HG03558 (cell line): ENCODE results near the gene NQO2.
A peak's percentile ranks its signal among the peaks of the same experiment; 100 is the strongest.

Experiments
- ATAC-seq: cut with Tn5 transposase; IDR thresholded peaks from one replicate; pipeline ENCODE4 v1.9.1; 2021; ENCODE audit warnings: moderate number of reproducible peaks; ENCODE audit not compliant: unreplicated experiment; ENCODE audit errors: extremely low read depth

Gene NQO2, protein sequence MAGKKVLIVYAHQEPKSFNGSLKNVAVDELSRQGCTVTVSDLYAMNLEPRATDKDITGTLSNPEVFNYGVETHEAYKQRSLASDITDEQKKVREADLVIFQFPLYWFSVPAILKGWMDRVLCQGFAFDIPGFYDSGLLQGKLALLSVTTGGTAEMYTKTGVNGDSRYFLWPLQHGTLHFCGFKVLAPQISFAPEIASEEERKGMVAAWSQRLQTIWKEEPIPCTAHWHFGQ

DNA sequence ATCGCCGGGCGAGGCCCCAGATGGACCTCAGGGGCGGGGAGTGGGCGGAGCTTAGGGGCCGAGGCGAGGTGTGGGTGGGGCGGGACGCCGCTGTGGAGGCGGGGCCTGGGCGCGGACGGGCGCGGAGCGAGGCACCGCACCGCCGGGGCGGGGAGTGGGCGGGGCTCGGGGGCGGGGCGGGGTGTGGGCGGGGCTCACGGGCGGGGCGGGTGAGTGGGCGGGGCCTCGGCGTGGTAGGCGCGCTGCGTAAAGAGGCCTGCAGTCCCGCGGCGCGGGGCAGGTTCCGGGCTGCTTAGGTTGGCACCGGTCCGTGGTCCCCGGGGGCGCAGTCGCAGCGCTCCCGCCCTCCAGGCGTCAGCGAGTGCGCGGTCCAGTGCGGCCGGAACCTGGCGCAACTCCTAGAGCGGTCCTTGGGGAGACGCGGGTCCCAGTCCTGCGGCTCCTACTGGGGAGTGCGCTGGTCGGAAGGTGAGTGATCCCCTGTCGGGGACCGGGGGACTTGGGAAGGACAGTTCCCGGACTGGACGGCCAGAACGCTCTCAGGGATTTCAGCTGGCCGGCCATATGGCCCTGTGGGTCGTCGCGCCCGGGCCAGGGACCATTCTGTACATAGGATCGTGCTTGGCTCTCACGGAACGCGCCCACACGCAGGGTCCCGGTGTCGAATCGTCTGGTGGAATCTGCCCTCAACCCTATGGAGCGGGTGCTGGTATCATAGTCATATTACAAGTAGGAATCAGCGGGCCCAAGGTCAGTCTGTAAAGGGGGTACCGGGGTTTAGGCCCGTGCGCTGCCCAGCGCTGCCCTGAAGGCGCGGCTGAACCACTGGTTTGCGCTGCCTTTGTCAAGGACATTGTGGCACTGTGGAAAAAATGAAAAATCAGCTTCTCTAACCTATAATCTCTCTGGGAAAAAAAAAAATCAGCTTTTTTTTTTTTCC lies at the start of gene NQO2:
TSS of gene NQO2 (plus strand) at position 277 of the 940 bp plus-strand sequence. CDS start 6,659 bp downstream, outside the sequence.
- ATAC-seq: peak; percentile 64

DNA sequence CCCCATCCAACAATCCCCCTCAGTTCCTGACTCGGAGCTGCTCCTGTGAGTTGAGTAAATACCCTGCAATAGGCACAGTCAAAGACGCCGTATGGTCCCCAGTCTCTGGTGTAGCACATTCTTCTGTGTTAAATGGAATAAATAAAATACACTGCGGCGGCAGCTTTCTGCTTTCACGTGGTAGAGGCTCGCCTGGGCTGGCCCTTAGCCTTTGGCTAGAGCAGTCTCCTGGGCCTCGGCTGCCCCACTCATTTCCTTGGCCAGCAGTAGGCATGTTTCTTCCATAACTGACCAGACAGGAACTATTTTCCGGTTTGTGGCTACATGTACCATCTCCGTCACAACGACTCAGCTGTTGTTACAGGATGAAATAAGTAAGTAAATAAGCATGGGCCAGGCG lies 49.0 kb upstream of the NQO2 start:
- ATAC-seq: no peak

DNA sequence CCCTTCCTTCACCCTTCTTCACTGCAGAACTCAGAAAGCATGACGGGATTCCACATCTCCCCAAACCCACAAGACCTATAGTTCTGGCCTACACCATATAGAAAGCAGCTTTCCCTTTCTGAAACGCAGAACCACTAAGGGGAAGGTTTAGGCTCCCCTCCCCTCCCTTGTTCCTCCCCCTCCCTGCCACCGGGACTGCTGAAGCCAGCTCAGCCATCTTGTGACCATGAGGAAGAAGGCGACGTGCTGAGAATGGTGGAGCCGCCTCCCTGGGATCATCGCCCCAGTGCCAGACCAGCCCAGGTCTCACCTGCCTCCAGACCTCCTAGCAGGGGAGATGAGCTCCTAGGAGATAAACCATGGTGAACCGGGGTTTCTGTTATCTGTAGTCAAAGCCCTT lies 48.0 kb upstream of the NQO2 start:
- no peak for ATAC-seq

DNA sequence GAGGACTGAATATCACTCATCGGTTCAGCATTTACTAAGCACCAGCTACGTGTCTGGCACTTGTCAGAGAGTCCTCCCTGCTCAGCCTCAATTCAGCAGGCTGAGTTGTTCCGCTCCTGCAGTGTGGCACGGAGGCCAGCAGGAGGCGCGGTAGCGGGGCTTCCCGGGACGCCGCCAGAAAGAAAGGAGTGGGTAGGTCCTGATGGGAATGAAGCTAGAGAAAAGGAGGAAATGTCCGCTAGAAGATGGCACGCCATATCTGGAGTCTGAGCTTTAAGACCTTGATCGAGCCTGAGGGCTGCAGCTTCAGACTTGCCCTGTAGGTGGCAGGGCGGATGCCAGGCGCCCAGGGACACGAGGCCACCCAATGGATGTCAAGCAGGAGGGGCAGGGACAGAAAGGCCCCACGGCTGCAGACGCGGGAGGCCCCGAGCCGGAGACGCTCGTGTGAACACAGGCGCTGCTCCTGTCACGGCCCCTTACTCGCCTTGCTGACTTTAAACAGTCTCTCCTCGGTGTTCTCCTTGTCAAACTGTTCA lies 47.1 kb upstream of the NQO2 start:
- ATAC-seq: no peak

DNA sequence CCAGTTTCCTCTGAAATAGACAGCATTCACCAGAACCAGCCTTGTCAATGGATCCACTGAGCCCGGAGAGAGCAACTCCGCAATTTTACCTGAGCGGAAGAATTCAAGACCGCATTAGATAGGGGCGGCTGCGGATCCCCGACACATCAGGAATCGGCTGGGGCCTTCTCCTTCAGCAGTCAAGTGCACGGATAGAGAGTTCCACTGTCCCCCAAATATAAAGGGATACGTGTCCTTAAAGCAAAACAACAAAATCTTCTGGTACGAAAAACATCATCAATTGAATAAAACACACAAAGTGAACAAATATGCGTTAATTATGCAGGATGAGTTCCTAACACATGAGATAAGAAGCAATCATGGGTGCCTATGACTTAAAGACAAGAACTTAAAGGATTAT lies 46.6 kb upstream of the NQO2 start:
- no peak for ATAC-seq

DNA sequence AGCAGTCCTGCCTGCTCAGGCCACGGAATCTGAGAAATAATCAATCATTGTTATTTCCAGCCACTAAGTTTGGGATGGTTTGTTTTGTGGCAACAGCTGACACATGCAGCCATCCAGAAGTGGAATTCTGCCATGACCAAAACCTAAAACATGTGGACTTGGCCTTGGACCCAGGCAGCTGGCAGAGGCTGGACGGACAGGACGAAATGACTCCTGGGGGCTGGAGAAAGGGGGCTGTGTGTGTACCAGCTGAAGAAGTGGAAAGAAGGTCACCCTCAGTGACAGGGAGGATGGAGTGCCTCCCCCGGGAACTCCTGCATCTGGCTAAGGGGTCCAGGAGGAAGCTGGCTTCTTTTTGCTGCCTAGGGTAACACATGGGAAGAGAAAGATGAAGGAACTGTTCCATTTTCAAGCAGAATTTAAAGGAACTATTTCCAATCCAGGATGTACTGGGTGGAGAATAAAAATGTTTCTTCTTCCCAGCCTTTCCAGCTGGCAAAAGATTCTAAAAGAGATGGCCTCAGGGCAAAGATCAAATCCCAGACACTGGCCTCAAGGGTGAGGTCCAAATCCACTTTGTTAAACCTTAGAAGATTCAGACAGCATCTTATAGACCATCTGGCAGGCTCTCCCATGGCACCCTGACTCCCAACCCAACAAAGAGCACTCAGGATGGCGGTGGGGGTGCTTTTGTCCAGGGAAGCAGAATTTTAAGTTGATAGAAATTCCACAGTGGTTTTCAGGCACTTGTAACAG lies 42.6 kb upstream of the NQO2 start:
- ATAC-seq: no peak

DNA sequence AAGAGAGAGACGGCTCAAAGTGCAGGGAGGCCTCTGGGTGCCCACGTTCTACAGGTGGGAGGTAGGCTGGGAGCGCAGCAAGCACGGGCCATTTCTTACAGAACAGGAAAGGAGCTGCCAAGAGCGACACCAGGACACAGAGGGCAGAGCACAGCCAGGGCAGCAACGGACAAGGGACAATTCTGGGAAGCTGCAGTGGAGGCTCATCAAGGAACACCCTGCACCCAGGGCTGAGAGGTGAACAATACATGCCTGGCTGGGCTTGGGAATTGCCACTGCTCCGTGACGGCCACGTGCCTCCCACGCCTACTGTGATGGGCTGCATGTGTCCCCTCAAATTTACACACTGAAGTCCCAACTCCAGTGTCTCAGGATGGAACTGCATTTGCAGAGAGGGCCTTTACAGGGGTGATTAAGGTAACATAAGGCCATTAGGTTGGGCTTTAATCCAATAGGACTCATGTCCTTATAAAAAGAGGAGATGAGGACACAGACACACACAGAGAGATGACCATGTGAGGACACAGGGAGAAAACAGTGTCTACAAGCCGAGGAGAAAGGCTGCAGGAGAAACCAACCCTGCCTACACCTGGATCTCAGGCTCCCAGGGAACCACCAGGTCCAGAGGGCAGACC lies 41.9 kb upstream of the NQO2 start:
- no peak for ATAC-seq

DNA sequence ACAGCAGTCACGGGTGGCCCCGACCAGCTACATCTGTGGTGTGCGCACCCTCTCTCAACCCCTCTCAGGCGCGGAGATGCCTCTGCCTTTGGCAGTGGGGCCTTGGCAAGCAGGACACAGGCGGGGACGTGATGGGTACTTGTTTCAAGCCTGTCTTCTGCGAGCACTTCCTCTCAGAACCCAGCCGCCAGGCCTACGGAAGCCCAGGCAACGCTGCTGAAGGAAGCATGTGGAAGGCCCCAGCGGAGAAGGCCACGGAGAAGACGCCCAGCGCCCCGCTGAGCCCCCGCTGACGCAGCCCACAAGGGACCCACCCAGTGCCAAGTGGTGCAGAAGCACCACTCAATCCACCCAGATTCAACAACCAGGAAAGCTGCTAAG lies 41.4 kb upstream of the NQO2 start:
- no peak for ATAC-seq

DNA sequence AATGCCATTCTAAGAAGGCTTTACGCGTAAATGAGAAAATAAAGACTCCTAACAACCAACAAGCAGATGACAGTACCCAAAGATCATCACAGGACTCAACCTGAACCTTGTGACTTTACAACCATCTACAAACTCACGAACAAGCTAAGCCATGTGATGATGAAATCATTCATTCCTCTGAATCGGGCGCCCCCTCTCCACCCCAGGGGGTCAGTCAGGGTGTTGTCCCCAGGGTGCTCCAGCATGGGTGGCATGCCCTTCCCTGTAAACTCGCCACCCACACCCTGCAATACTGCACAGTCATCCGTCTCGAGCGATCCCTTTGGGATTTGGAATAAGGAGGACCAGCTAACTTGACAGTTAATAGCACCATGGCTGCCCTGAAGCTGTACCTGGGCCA lies 40.9 kb upstream of the NQO2 start:
- no peak for ATAC-seq

DNA sequence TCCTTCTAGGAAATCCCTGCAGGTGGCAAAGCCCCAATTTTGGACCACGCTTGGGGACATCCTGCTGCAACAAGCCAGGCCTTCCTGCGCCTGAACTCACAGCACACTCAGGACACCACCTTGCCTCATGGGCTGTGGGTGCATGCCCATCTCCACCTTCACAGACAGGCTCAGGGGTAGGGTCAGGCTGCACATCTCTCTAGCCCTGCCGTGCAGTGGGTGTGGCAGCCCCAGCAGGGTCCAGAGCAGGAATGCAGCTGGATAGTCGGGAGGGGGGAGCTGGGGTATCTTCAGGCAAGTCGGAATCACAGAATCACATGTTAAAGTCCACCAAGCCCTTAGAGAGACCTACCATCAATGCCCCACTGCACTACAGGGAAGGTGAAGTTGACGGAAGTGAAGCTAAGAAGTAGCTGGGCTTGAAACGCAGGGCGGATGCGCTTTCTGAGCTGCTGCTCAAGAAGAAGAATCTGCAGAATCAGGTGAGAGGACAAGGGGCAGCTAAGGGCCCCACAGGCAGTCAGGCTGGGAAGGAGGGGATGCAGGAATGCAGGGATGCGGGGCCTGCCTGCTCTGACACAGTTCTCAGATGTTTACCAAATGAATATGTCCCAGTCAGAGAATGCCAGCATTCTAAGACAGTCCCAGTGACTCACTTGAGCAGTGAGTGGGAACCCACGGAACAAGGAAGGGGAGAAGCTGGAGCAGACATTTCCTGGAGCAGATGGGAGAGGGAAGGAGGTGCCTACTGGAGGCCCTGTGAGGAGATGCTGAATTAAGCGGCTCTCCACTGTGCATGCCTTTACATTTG lies 39.6 kb upstream of the NQO2 start:
- no peak for ATAC-seq

DNA sequence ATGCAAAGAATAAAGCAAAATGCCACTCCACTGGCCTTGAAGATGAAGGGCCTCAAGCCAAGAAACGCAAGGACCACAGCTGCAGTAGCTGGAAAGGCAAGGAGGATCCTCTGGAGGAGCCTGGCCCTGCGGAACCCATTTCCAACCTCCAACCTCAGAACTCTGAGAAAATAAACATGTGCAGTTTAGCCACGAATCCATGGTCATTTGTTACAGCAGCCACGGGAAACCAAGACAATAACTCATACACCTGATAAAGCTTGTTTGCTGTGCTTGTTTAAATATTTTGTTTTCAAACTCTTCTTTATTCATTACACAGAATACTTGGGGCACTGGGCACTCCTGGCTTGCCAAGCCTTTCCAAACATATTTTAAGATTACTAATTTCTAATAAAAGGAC lies 38.8 kb upstream of the NQO2 start:
- ATAC-seq: no peak

DNA sequence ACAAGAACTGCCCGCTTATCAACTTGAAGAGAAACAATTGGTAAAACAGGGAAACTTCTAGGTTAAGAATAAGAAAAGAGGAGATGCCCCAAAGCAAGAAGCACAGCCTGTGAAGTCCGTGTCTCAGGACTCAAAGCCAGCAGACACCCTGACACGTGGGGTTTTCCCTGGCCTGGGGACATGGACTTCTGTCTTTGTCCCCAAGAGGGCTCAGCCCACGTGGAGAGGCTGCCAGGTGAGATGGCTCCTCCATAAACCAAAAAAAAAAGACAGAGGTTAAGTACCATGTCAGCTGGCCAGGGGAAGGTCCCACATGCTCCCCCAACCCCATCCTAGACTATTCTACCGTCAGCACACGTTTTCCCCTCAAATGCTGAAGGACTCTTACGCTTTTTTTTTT lies 38.2 kb upstream of the NQO2 start:
- no peak for ATAC-seq

DNA sequence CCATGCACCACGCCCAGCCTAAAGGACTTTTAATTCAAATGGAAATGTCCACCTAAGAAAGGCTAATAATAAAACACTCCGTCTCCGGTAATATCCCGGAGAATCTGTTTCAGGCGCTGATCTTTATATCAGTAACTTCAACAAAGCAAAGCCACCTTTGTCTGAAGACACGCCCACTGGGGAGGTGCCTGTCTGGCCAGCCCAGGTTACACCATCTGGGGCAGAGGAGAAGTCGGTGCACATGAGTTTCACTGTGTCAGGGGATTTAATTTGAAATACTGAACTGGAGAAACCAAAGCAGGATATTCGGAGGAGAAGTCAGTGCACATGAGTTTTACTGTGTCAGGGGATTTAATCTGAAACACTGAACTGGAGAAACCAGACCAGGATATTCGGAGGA lies 37.7 kb upstream of the NQO2 start:
- no peak for ATAC-seq

DNA sequence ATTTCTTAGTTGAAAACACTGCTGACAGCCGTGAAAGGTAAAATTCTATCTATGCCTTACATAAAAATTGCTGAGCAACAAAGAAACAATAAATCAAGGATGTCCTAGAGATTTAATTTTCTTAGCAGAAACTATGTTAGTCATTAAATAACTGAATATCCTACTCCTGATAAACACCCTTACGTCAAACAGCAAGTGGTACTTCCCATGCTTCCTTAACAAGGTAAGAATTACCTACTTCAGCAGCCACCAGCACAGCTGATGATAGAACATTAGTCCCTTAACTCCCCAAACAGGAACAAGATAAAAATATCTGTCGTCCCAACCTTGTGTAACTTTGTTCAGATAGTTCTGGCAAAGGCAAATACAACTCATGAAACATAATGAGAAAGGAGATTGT lies 37.1 kb upstream of the NQO2 start:
- no peak for ATAC-seq

DNA sequence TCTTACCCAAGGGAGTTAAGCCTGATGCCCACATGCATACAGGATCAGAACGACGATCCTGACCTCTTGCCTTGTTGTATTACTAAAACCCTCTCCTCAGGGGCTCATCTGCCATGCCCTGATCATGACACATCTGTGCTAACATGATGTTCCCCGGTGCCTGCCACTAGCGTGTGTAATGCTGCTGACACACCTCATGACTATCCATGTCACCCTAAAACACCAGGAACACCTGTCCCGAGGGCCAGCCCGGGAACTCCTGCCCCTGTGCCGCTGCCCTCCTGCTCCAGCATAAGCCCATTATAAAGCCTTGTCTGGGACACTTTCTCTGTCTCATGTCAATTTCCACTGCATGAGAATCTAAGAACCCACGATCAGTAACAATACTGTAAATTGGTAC lies 35.9 kb upstream of the NQO2 start:
- ATAC-seq: no peak

DNA sequence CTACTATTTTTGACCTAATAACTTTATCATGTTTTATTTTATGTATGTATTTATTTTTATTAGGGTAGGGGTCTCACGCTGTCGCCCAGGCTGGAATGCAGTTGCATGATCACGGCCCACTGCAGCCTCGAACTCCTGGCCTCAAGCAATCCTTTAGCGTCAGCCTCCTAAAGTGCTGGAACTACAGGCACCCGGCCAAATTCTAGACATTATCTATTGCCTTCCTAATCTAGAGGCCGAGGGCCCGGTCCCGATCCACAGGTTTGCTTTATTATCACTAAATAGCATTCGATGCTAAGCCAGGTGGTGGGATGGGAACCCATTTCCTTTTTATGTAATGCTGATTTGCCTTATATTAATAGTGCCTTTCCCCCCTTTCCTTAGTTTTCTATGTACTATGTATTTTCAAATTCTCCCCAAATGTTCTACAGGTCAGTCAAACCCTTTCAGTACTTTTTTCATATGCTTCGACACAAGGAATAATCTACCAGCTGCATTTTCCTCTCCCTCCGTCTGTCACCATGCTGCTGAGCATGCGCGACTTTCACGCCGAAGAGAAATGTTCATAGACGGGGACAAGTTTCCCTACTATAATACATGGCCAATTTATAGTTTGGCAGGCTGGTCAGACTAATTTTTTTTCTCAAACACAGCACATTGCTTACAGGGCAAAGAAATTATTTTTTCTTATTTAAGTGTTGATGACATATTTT lies 34.7 kb upstream of the NQO2 start:
- no peak for ATAC-seq

DNA sequence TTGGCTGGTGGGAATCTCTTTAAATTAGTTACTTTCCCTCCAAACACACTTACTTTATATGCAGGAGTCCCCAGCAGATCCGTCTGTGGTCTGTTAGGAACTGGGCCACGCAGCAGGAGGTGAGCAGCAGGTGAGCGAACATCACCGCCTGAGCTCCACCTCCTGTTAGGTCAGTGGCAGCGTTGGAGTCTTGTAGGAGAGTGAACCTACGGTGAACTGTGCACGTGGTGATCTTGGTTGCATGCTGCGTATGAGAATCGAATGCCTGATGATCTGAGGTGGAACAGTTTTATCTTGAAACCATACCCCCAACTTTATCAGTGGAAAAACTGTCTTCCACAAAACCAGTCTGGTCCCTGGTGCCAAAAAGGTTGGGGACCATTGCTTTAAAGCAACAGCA lies 33.3 kb upstream of the NQO2 start:
- ATAC-seq: no peak

DNA sequence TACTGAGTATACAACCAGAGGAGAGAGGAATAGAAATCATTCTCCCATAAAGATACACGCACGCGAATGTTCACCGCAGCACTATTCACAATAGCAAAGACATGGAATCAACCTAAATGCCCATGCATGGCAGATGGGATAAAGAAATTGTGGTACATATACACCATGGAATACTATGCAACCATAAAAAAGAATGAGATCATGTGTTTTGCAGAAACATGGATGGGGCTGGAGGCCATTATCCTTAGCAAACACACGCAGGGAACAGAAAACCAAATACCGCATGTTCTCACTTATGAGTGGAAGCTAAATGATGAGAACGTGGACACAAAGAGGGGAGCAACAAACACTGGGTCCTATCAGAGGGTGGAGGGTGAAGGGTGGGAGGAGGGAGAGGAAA lies 31.8 kb upstream of the NQO2 start:
- no peak for ATAC-seq

DNA sequence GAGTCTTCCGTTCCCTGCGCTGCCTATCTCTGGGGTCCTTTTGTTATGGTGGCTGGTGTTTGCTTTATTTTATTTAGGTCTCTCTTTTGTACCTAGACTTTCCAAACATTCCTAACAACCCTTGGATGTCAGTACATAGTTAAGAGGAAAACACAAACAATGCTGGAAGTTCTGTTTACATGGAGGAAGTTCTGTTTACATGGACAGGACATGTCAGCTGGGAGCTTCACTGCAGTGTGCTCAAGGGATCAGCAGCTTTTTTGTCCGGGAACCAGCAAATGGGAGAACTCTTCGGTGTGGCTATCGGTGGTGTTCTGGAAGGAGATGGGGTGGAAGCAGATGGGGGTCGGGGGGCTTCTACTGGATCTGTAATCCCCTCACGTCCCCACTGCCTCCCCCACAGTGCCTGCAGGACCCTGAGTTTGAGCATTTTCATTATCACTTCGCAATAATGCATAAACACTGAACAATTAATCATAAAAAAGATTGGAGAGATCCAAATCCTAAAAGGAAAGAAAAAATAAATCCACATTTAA lies 31.0 kb upstream of the NQO2 start:
- ATAC-seq: no peak
